Esophagus squamous epithelium (tissue), 5 donors: ENCODE data around the gene PGC. TPM values are rescaled to one million over a fixed set of nuclear protein-coding genes. Genes with fewer than 3 reads are reported as not detected.

Experiments used
- DNase-seq: peaks from one replicate; lab custom pipeline; 2025; lab: John Stamatoyannopoulos, UW
- H3K27ac ChIP-seq, 4 donors: fragments of 200-600 bp; sonication (generic); one replicate each; pipeline ENCODE4 v1.5.1; 2016 to 2019; ENCODE audit warnings: mild to moderate bottlenecking in 1 of 4
- H3K27me3 ChIP-seq, 4 donors: fragments of 200-600 bp; sonication (generic); 1 replicate in 3 of 4; 2 replicates in 1 of 4; pipeline versions ENCODE4 v1.5.1 to v1.6.0; 2017 to 2021; ENCODE audit warnings: antibody characterized with exemption in 1 of 4
- H3K36me3 ChIP-seq, 3 donors: fragments of 200-600 bp; sonication (generic); one replicate each; pipeline ENCODE4 v1.5.1; 2016 to 2019
- H3K4me1 ChIP-seq, 3 donors: fragments of 200-600 bp; sonication (generic); one replicate each; pipeline ENCODE4 v1.5.1; 2017 to 2019
- H3K4me3 ChIP-seq, 4 donors: fragments of 200-600 bp; sonication (generic); 1 replicate in 3 of 4; 2 replicates in 1 of 4; pipeline ENCODE4 v1.5.1; 2016 to 2019; ENCODE audit warnings: mild to moderate bottlenecking in 2 of 4, moderate library complexity in 1 of 4
- H3K9me3 ChIP-seq, 3 donors: fragments of 200-600 bp; sonication (generic); one replicate each; pipeline ENCODE4 v1.5.1; 2016 to 2019
- POLR2A ChIP-seq, 4 donors: fragments of 450-650 bp; IDR thresholded peaks; one replicate each; pipeline ENCODE4 v1.6.1; 2017; ENCODE audit warnings: antibody characterized with exemption in 4 of 4, mild to moderate bottlenecking in 4 of 4, moderate library complexity in 3 of 4
- WGBS, 2 donors: methylation state at CpG; one replicate each; pipeline ENCODE4 v1.1.5; 2018; 5-methylcytosine and 5-hydroxymethylcytosine counted together
- intact Hi-C: fragments of 100-400 bp; cut with DNase I; formaldehyde crosslinking; loops from one replicate; pipeline ENCODE4 v1.15.0; 2022
- small RNA-seq, 4 donors: library from RNA; depleted of rRNA; stranded (forward); fragments of <200 nt; gene quantifications; one replicate each; pipeline ENCODE3, GENCODE V24; 2016
- total RNA-seq, 4 donors: library from RNA; depleted of rRNA; stranded (reverse); fragments of >200 nt; gene quantifications; one replicate each; pipeline ENCODE4 v1.1.0, GENCODE V29; 2016
- TF ChIP-seq, protein P1 (sequence below), 6 experiments: fragments of 450-650 bp in 4 of 6; fragments of 200-600 bp in 2 of 6; sonication (generic) in 2 of 6; IDR thresholded peaks; one replicate each; pipeline ENCODE4 v1.5.1; 2016 to 2019; ENCODE audit warnings: antibody characterized with exemption in 6 of 6, mild to moderate bottlenecking in 4 of 6, moderate library complexity in 4 of 6
- donor health status: DM: yes; HTN: yes; CAD: no.

PGC gene
- total RNA-seq, 4 donors from 2014 or later, result 0.95 TPM; not detected in 3

DNA sequence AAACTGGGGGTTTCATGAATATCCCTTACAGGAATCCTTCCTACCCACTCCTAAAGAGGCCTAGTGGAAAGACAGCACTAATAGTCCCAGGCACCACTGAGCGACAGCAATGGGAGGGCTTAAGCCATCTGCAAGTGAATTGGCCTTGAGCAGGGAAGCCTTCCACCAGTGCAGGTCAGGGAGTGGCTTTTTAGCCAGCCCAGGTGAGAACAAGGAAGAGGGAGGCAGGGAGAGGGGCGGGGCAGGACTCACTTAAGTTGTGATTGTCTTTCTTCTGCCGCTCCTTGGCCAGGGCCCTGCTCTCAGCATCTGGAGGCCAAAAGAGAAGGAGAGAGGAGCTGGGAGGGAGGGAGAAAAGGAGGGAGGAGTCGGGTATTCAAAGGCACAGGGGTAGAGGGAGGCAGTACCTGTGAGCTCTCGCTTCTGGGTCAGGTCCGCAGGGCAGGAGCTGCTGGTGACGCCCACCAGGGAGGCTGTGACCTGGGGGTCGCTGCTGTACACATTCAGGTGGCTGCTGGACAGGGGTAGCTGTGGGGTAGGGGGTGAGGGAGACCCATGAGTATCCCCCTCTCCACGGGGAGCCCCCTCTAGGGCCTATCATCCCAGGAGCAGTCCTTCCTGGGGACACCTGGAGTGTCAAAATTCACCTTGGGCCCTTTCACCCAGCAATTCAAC lies 59.6 kb downstream of the PGC start:
- Histone ChIP-seq H3K9me3 (no peaks in the 10 kb centered on the region), H3K27me3 (peaks cover 0 to 4% (median 0%) of the 10 kb centered on the region in 4 donors), H3K4me1 (peaks cover 14 to 43% (median 14%) of the 10 kb centered on the region in 3 donors), H3K4me3 (no peak overlapping the region), H3K27ac (peak overlapping the region in 3 of 4 donors; percentile 25 to 30 (median 29)), H3K36me3 (peaks cover 19 to 75% (median 23%) of the 10 kb centered on the region in 3 donors)
- TF ChIP-seq, protein P1, sequence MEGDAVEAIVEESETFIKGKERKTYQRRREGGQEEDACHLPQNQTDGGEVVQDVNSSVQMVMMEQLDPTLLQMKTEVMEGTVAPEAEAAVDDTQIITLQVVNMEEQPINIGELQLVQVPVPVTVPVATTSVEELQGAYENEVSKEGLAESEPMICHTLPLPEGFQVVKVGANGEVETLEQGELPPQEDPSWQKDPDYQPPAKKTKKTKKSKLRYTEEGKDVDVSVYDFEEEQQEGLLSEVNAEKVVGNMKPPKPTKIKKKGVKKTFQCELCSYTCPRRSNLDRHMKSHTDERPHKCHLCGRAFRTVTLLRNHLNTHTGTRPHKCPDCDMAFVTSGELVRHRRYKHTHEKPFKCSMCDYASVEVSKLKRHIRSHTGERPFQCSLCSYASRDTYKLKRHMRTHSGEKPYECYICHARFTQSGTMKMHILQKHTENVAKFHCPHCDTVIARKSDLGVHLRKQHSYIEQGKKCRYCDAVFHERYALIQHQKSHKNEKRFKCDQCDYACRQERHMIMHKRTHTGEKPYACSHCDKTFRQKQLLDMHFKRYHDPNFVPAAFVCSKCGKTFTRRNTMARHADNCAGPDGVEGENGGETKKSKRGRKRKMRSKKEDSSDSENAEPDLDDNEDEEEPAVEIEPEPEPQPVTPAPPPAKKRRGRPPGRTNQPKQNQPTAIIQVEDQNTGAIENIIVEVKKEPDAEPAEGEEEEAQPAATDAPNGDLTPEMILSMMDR (IDR thresholded peaks at IDR 0.05), result no peak
- TF ChIP-seq POLR2A (IDR thresholded peaks at IDR 0.05), result no peak
- no peak for DNase-seq
- 57 to 61% methylated on average over 6 to 7 of the region's 9 CpGs for WGBS, 2 donors
- intact Hi-C loops, result no loop called here

Small RNA genes lying within 50 kb of the gene (small RNA-seq; reads per million reads assigned to genes)
- 0 reads per million in 4 donors for gene AL365205.2
- 0 reads per million in 4 donors for gene AL365205.3

Other genes with a start within 250 kb of the PGC start
- gene FOXP4, start 201.0 kb downstream of the PGC start, total RNA-seq, result 10 to 100 TPM in 1 of 4 donors, 1 to 10 TPM in 3; 2.2 to 10.3 (median 6.8) TPM
- 100 to 1,000 TPM in 1 of 4 donors, 10 to 100 TPM in 3; 50.5 to 105 (median 81.8) TPM for gene MDFI, start 108.9 kb downstream of the PGC start, total RNA-seq
- 10 to 100 TPM in 3 of 4 donors, 1 to 10 TPM in 1; 7.0 to 17.5 (median 13.4) TPM for gene TFEB, start 11.8 kb downstream of the PGC start, total RNA-seq
- gene FRS3, start 32.5 kb upstream of the PGC start, total RNA-seq, result 1 to 10 TPM in 2 of 4 donors, under 1 TPM in 2; 0.31 to 5.5 (median 1.5) TPM
- 10 to 100 TPM in 3 of 4 donors, 1 to 10 TPM in 1; 5.1 to 11.4 (median 10.8) TPM for gene PRICKLE4, start 33.4 kb upstream of the PGC start, total RNA-seq
- gene TOMM6, start 40.3 kb upstream of the PGC start, total RNA-seq, result 100 to 1,000 TPM; 116 to 182 (median 150) TPM
- gene USP49, start 148.0 kb upstream of the PGC start, total RNA-seq, result 1 to 10 TPM; 1.4 to 2.7 (median 1.8) TPM
- gene MED20, start 173.7 kb upstream of the PGC start, total RNA-seq, result 10 to 100 TPM in 3 of 4 donors, 1 to 10 TPM in 1; 6.9 to 18.7 (median 15.0) TPM
- gene BYSL, start 174.1 kb upstream of the PGC start, total RNA-seq, result 10 to 100 TPM in 3 of 4 donors, 1 to 10 TPM in 1; 6.3 to 19.4 (median 13.0) TPM
- gene CCND3, start 194.4 kb upstream of the PGC start, total RNA-seq, result 100 to 1,000 TPM in 1 of 4 donors, 10 to 100 TPM in 3; 38.1 to 142 (median 46.5) TPM